ENCODE results near the gene CDH16.

DNA sequence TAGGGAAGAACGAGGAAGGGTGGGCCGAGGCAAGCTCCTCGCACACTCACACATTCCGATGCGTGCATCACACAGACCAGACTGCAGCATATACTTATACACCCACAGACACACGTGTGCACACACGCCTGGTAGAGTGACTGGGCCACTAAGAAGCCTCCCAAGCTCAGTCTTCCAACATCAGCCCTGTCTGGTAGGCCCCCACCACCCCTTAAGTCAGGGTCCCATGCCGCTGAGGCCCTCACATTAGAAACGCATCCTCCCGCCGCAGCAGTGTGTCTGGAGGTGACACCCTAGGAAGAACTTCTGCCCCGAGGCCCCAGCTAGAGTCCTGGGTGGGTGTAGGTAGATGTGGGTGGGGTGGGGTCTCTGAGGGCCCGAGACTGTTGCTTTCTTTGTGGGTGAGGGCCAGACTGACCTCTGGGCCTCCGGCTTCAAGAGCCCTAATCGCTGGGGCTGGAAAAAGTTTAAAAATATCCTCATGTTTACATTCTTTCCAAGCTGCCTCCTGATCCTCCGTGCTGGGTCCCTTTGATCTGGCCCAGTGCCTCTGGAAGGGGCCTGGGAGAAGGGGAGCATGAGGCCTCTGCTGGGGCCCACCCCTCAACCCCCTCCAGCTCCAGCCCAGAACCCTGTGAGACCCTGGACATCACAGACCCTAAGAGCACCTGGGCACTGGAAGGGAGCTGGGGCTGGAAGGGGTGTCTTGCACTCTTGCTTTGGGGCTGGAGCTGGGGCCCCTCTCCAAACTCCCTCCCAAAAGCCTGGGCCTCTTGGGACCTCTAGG, 13.6 kb downstream of the CDH16 start:
- TF ChIP-seq POLR2A (IDR thresholded peaks at IDR 0.05; ENCODE audit: low read length) = no peak
- no peak for TF ChIP-seq GATA1 (IDR thresholded peaks at IDR 0.05; ENCODE audit: low read depth, low read length)
